ENCODE data around the gene SPRN.

DNA sequence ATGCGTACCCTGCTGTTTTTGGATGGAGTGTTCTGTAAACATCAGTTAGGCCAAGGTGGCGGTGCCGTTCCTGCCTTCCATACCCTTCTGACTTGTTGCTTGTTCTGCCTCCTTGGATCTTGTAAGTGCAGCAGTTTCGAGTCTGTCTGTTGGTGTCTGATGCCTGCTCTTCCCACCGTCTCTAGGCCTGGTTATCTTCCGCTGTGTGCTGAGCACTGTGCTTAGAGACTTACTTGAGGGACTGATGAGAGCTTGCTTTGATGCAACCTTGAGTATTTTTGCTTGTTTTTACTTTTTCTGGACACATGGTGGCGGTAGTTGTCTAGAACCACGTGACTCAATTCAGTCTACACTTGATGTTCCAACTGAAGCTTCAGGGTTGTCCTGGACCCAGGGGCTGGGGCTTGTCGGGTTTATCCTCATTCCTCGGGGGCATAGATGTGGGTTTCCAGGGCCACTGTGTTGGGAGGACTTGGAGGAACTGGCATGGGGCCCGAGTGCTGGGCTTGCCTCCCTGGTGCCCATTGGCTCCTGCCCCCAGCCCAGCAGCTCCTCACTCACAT is 14.4 kb upstream of the SPRN start:
- TF ChIP-seq, protein P1, sequence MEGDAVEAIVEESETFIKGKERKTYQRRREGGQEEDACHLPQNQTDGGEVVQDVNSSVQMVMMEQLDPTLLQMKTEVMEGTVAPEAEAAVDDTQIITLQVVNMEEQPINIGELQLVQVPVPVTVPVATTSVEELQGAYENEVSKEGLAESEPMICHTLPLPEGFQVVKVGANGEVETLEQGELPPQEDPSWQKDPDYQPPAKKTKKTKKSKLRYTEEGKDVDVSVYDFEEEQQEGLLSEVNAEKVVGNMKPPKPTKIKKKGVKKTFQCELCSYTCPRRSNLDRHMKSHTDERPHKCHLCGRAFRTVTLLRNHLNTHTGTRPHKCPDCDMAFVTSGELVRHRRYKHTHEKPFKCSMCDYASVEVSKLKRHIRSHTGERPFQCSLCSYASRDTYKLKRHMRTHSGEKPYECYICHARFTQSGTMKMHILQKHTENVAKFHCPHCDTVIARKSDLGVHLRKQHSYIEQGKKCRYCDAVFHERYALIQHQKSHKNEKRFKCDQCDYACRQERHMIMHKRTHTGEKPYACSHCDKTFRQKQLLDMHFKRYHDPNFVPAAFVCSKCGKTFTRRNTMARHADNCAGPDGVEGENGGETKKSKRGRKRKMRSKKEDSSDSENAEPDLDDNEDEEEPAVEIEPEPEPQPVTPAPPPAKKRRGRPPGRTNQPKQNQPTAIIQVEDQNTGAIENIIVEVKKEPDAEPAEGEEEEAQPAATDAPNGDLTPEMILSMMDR (IDR thresholded peaks at IDR 0.05) = no peak
- TF ChIP-seq POLR2A (IDR thresholded peaks at IDR 0.05) = no peak
